ENCODE data around the gene OBP2A. TPM values are rescaled to one million over a fixed set of nuclear protein-coding genes. Genes with fewer than 3 reads are reported as not detected.

Gene OBP2A
- total RNA-seq, 6 donors from 2014 or later = not detected

DNA sequence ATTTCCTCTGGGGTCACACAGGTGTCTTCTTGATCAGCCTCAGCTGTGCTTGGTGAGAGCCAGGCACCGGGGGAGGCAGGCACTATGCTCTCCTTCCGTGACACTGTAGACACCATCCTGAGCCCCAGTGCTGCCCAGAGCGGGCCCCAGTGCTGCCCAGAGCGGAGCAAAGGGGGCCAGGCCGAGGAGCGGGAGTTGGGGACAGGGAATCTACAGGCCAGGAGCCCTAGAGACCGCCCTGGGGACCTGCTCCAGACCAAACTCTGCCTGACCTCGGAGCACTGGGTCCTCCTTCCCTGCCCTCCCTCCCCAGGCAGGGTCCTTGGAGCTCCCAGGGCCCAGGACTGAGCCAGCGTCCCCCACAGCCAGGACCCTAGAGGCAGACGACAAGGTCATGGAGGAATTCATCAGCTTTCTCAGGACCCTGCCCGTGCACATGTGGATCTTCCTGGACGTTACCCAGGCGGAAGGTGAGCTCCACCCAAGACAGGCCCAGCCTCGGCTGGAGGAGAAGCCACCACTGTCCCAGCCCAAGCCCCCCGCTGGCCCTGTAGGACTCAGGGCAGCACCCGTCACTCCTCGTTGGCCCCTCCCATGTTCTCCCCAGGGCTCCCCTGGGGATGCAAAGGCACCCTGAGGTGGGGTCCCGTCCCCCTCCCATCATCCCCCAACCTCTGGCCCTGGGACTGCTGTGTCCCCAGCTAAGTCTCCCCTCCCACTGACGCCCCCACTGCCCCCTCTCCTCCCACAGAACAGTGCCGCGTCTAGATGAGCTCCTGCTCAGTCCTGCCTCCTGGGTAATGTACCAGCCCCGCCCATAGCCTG, 45.8 kb downstream of the OBP2A start:
- DNase-seq = peak; percentile 17 to 42
- peaks cover 0 to 3% (median 0%) of the 10 kb centered on the region in 4 donors for H3K4me1 ChIP-seq
- WGBS, 2 donors = 75 to 79% methylated on average over 8 to 22 of the region's 22 CpGs
- ATAC-seq (ENCODE audit: low FRiP score in 2 of 2) = peak; percentile 14 to 32
- no peaks in the 10 kb centered on the region for H3K9me3 ChIP-seq
- no peak overlapping the region for H3K27ac ChIP-seq
- TF ChIP-seq, protein P1, sequence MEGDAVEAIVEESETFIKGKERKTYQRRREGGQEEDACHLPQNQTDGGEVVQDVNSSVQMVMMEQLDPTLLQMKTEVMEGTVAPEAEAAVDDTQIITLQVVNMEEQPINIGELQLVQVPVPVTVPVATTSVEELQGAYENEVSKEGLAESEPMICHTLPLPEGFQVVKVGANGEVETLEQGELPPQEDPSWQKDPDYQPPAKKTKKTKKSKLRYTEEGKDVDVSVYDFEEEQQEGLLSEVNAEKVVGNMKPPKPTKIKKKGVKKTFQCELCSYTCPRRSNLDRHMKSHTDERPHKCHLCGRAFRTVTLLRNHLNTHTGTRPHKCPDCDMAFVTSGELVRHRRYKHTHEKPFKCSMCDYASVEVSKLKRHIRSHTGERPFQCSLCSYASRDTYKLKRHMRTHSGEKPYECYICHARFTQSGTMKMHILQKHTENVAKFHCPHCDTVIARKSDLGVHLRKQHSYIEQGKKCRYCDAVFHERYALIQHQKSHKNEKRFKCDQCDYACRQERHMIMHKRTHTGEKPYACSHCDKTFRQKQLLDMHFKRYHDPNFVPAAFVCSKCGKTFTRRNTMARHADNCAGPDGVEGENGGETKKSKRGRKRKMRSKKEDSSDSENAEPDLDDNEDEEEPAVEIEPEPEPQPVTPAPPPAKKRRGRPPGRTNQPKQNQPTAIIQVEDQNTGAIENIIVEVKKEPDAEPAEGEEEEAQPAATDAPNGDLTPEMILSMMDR (IDR thresholded peaks at IDR 0.05) = no peak
- TF ChIP-seq EP300 (IDR thresholded peaks at IDR 0.05) (no peak), POLR2AphosphoS5 (IDR thresholded peaks at IDR 0.05) (no peak), POLR2A (IDR thresholded peaks at IDR 0.05) (no peak)
- H3K36me3 ChIP-seq = no peaks in the 10 kb centered on the region
- H3K4me3 ChIP-seq = no peak overlapping the region
- no peaks in the 10 kb centered on the region for H3K27me3 ChIP-seq

DNA sequence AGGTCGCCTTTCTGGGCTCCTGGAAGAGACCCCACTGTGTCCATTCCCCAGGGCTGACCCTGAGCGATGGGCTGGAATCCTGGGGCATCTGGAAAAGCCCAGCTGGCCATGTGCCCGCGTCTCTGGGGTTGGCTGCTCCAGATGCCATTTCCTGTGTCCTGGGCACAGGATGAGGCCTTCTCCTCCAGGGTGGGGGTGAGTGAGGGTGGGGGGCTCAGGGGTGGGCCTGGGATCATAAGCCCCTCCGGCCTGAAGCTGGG, 46.3 kb downstream of the OBP2A start:
- H3K4me1 ChIP-seq = peaks cover 0 to 3% (median 0%) of the 10 kb centered on the region in 4 donors
- no peaks in the 10 kb centered on the region for H3K9me3 ChIP-seq
- no peak for TF ChIP-seq EP300 (IDR thresholded peaks at IDR 0.05)
- TF ChIP-seq POLR2AphosphoS5 (IDR thresholded peaks at IDR 0.05) = no peak
- TF ChIP-seq POLR2A (IDR thresholded peaks at IDR 0.05) = no peak
- TF ChIP-seq, protein P1 (IDR thresholded peaks at IDR 0.05) = no peak
- 75 to 82% methylated on average over 3 to 5 of the region's 5 CpGs for WGBS, 2 donors
- H3K36me3 ChIP-seq = no peaks in the 10 kb centered on the region
- H3K4me3 ChIP-seq = no peak overlapping the region
- ATAC-seq (ENCODE audit: low FRiP score in 2 of 2) (no peak), DNase-seq (peak; percentile 8 to 14)
- no peaks in the 10 kb centered on the region for H3K27me3 ChIP-seq
- H3K27ac ChIP-seq = no peak overlapping the region

DNA sequence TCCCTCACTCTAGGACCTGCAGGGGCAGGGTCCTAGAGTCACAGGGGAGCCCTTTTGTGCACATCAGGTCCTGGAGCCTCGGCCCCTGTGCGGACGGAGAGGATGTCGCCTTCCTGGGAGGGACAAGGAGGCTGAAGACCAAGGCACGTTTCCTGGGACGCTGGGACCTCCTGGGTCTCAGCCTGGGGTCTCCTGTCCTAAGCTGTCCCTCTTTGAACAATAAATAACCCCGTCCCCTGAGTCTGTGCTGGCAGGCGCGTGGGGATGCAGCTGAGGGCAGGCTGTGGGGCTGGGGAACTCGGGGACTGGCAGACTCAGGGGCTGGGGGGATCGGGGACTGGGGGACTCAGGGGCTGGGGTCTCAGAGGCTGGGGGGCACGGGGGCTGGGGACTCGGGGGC, 46.7 kb downstream of the OBP2A start:
- H3K4me3 ChIP-seq = no peak overlapping the region
- H3K4me1 ChIP-seq = peaks cover 0 to under 1% (median 0%) of the 10 kb centered on the region in 4 donors
- TF ChIP-seq, protein P1 (IDR thresholded peaks at IDR 0.05) = no peak
- TF ChIP-seq EP300 (IDR thresholded peaks at IDR 0.05) = no peak
- TF ChIP-seq POLR2A (IDR thresholded peaks at IDR 0.05) = no peak
- no peak for TF ChIP-seq POLR2AphosphoS5 (IDR thresholded peaks at IDR 0.05)
- no peaks in the 10 kb centered on the region for H3K9me3 ChIP-seq
- ATAC-seq (ENCODE audit: low FRiP score in 2 of 2) (no peak), DNase-seq (peak; percentile 9 to 30)
- WGBS, 2 donors = 70 to 75% methylated on average over 7 to 8 of the region's 13 CpGs
- no peaks in the 10 kb centered on the region for H3K27me3 ChIP-seq
- no peaks in the 10 kb centered on the region for H3K36me3 ChIP-seq
- no peak overlapping the region for H3K27ac ChIP-seq

DNA sequence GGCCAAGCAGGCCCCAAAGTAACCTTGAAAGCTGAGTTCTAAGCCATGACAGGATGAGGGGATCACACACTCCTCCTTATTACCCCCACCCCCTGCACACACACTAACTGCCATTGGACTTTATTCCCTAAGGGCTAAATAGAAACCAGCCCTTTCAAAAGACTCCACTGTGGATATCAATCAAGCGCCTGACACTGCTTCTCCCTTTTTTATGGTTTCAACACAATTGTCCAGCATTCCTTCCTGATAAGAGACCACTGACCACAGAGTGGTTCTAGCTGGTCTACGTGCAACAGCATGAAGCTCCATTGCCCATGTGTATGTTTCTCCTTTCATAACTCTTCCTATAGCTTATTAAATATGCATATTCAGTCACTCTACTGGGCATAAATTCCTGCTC, 50.3 kb downstream of the OBP2A start:
- H3K4me3 ChIP-seq = no peak overlapping the region
- H3K9me3 ChIP-seq = no peaks in the 10 kb centered on the region
- H3K27ac ChIP-seq = no peak overlapping the region
- H3K4me1 ChIP-seq = no peaks in the 10 kb centered on the region
- H3K27me3 ChIP-seq = no peaks in the 10 kb centered on the region
- WGBS, 2 donors = 72 to 74% methylated on average over 2 of the region's 2 CpGs
- TF ChIP-seq, protein P1 (IDR thresholded peaks at IDR 0.05) = no peak
- no peak for TF ChIP-seq EP300 (IDR thresholded peaks at IDR 0.05)
- TF ChIP-seq POLR2AphosphoS5 (IDR thresholded peaks at IDR 0.05) = no peak
- TF ChIP-seq POLR2A (IDR thresholded peaks at IDR 0.05) = no peak
- ATAC-seq (ENCODE audit: low FRiP score in 2 of 2) (no peak), DNase-seq (no peak)
- no peaks in the 10 kb centered on the region for H3K36me3 ChIP-seq

Other genes starting within 250 kb of the OBP2A start
- 10 to 100 TPM; 25.6 to 48.6 (median 33.8) TPM for gene PPP1R26, start 66.3 kb upstream of the OBP2A start, total RNA-seq
- 10 to 100 TPM; 11.1 to 40.6 (median 26.3) TPM for gene MRPS2, start 45.4 kb upstream of the OBP2A start, total RNA-seq
- gene LCN1, start 24.7 kb upstream of the OBP2A start, total RNA-seq = not detected
- gene PAEP, start 15.6 kb downstream of the OBP2A start, total RNA-seq = 1 to 10 TPM in 1 of 6 donors, not detected in 5; 6.3 TPM
- not detected for gene GLT6D1, start 93.4 kb downstream of the OBP2A start, total RNA-seq
- gene LCN9, start 117.2 kb downstream of the OBP2A start, total RNA-seq = not detected
- gene SOHLH1, start 153.4 kb downstream of the OBP2A start, total RNA-seq = not detected
- gene KCNT1, start 156.1 kb downstream of the OBP2A start, total RNA-seq = 1 to 10 TPM in 1 of 6 donors, under 1 TPM in 3, not detected in 2; 0.11 to 1.0 (median 0.31) TPM